Mucosa of descending colon (tissue), 3 donors: ENCODE data around the gene INTS6. TPM values are rescaled to one million over a fixed set of nuclear protein-coding genes. Genes with fewer than 3 reads are reported as not detected.
A peak's percentile ranks its signal among the peaks of the same experiment; 100 is the strongest.

Source experiments
- ATAC-seq: fragments of 200-7000 bp; cut with Tn5 transposase; one replicate; pipeline ENCODE4 v1.9.1; 2020; ENCODE audit warnings: mild to moderate bottlenecking, moderate library complexity
- DNase-seq, 3 donors: peaks; one replicate each; pipeline ENCODE4 v3.0.0-alpha.2; 2020
- H3K36me3 ChIP-seq: fragments of 200-600 bp; one replicate; pipeline ENCODE4 v1.8.0; 2021; ENCODE audit warnings: low read depth, mild to moderate bottlenecking
- H3K4me1 ChIP-seq: fragments of 200-600 bp; one replicate; pipeline ENCODE4 v1.8.0; 2021; ENCODE audit warnings: low read depth, mild to moderate bottlenecking
- H3K4me3 ChIP-seq: fragments of 200-600 bp; one replicate; pipeline ENCODE4 v1.8.0; 2021; ENCODE audit warnings: mild to moderate bottlenecking
- H3K9me3 ChIP-seq: fragments of 200-600 bp; one replicate; pipeline ENCODE4 v1.8.0; 2021; ENCODE audit warnings: mild to moderate bottlenecking
- intact Hi-C, 2 donors: fragments of 100-400 bp; cut with DNase I in 1 of 2; cut with micrococcal nuclease in 1 of 2; formaldehyde crosslinking; loops; one replicate each; pipeline versions ENCODE4 v1.11.0 to v1.11.1; 2022; cut with DNase I, micrococcal nuclease
- total RNA-seq, 3 donors: library from RNA; stranded (reverse); fragmentation: NEBNext Ultra II Directional in 2 of 3; extraction: Animal tissue kit (Norgen Biotek cat#: 25700) in 2 of 3; gene quantifications; one replicate each; pipeline versions ENCODE4 v1.2.1 to v1.2.4, GENCODE V29; 2021 to 2023
- TF ChIP-seq, protein P1 (sequence below): fragments of 200-600 bp; IDR thresholded peaks from one replicate; pipeline ENCODE4 v1.8.0; 2022; ENCODE audit warnings: antibody characterized with exemption, mild to moderate bottlenecking
- donor health status: DM: no; HTN: no; CAD: no; lungs with moderate emphysema.
- donor health status: DM: no; HTN: no; CAD: no.
- donor health status: DM: no; HTN: yes; CAD: no.

The INTS6 gene
- total RNA-seq, 3 donors from 2014 or later: 32.0 to 38.4 (median 36.3) TPM

DNA sequence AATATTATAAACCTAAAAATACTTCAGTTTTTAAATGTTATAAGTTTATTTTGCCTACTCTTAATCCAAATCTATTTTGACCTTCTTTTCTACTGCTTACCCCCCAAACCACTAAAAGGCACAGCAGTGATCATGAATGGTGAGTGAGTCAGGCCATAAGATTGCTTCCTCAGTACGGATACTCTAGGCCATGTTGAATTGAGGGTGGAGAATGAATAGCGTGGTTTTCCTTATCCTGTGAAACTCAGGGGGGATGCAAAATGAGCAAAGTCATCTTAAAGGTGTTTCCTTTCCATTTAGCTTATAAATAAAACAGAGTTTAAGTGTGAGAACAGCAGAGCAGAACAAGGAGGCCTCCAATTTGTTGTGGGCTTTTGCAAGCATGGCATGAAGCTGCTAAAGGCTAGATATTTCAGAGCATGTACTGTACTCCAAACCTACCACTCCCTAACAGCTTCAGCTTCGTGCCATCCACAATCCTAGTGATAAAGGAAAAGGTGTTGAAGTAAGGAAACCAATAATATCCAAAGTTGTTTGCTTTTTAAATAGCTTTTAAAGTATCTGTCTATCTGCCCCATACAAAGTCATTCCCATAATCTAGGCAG lies 88.3 kb downstream of the INTS6 start:
- TF ChIP-seq, protein P1, sequence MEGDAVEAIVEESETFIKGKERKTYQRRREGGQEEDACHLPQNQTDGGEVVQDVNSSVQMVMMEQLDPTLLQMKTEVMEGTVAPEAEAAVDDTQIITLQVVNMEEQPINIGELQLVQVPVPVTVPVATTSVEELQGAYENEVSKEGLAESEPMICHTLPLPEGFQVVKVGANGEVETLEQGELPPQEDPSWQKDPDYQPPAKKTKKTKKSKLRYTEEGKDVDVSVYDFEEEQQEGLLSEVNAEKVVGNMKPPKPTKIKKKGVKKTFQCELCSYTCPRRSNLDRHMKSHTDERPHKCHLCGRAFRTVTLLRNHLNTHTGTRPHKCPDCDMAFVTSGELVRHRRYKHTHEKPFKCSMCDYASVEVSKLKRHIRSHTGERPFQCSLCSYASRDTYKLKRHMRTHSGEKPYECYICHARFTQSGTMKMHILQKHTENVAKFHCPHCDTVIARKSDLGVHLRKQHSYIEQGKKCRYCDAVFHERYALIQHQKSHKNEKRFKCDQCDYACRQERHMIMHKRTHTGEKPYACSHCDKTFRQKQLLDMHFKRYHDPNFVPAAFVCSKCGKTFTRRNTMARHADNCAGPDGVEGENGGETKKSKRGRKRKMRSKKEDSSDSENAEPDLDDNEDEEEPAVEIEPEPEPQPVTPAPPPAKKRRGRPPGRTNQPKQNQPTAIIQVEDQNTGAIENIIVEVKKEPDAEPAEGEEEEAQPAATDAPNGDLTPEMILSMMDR: no peak
- H3K4me3 ChIP-seq: no peak overlapping the region
- ATAC-seq (no peak), DNase-seq (no peak)
- intact Hi-C loops: no loop called here
- H3K9me3 ChIP-seq: no peaks in the 10 kb centered on the region
- H3K36me3 ChIP-seq: no peaks in the 10 kb centered on the region
- H3K4me1 ChIP-seq: no peaks in the 10 kb centered on the region

DNA sequence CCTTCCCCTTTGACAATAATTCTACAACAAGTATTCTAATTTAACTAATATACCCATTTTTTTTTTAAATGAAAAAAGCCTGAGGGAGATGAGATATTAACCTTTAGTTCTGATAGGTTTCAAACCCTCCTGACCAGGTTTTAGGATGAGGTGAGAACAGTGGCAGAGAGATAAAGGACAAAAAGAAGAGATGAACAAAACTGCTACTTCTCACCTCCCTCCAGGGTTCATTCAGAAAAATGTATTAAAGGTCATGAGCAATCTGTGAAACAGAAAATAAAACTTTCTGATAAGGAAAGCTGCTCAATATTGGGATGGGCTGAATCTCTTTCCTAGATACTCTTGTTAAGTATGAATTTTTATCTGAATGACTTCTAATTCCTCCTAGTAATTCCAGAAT lies 89.2 kb downstream of the INTS6 start:
- intact Hi-C loops: no loop called here
- no peak overlapping the region for H3K4me3 ChIP-seq
- ATAC-seq (no peak), DNase-seq (no peak)
- no peaks in the 10 kb centered on the region for H3K9me3 ChIP-seq
- H3K4me1 ChIP-seq: no peaks in the 10 kb centered on the region
- H3K36me3 ChIP-seq: no peaks in the 10 kb centered on the region
- TF ChIP-seq, protein P1: no peak

DNA sequence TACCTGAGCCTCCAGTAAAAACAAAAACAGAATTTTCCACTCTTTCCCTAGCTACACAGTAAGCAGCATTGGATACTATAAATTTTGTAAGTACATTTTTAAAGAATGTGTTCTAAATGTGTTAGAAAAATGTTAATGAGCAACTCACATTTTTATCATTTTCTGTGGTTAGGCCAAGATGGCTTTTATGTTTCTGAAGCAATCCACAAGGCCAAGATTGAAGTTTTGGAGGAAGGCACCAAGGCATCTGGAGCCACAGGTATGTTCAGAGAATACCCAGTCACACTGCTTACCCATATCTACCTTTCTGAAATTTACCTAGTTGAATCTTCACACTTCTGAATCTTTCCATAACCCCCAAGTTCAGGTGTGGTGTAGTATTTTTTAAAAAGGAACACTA lies 91.7 kb downstream of the INTS6 start:
- H3K4me1 ChIP-seq: no peaks in the 10 kb centered on the region
- no peak overlapping the region for H3K4me3 ChIP-seq
- DNase-seq (no peak), ATAC-seq (no peak)
- intact Hi-C loops: no loop called here
- TF ChIP-seq, protein P1: no peak
- H3K36me3 ChIP-seq: no peaks in the 10 kb centered on the region
- no peaks in the 10 kb centered on the region for H3K9me3 ChIP-seq

GRCh38 chr13:51360489-51360888 lies 92.3 kb downstream of the INTS6 start:
- Histone ChIP-seq H3K4me3 (no peak overlapping the region), H3K36me3 (no peaks in the 10 kb centered on the region), H3K4me1 (no peaks in the 10 kb centered on the region), H3K9me3 (no peaks in the 10 kb centered on the region)
- TF ChIP-seq, protein P1: no peak
- intact Hi-C loops: no loop called here
- ATAC-seq (peak; percentile 46), DNase-seq (no peak)

DNA sequence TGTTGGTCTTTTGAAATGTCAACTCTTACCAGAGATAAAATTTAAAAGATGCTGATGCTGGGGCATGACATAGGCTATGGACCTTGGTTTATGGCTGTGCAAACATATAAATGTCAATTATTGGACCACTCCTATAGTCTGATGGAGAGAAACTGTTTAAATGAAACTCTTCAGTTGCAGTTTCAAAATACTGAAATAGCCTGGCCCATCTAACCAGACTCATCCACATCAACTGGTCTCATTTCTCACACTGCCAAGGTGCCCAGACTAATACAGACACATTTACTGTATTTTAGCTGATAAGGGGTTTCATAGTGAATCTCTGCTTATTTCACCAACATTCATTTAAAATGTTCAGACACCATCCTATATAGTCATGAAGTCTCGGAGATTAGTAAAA lies 93.5 kb downstream of the INTS6 start:
- ATAC-seq: peak; percentile 48
- H3K9me3 ChIP-seq: no peaks in the 10 kb centered on the region
- TF ChIP-seq, protein P1: no peak
- no peaks in the 10 kb centered on the region for H3K36me3 ChIP-seq
- H3K4me3 ChIP-seq: no peak overlapping the region
- H3K4me1 ChIP-seq: no peaks in the 10 kb centered on the region
- intact Hi-C loops: no loop called here
- no peak for DNase-seq
